ENCODE data around the gene CDAN1.

CDAN1 gene

GRCh38 chr15:42674472-42674871, 62.5 kb downstream of the CDAN1 start:
- TF ChIP-seq MYC (IDR thresholded peaks at IDR 0.05; ENCODE audit: low read depth, low read length), result no peak
- TF ChIP-seq CTCF (IDR thresholded peaks at IDR 0.05; ENCODE audit: low read depth, low read length), result no peak
- TF ChIP-seq POLR2A (IDR thresholded peaks at IDR 0.05; ENCODE audit: extremely low read depth, insufficient read length), result no peak
- TF ChIP-seq MAX (IDR thresholded peaks at IDR 0.05; ENCODE audit: low read depth, low read length), result no peak
- no peak overlapping the region for H3K4me3 ChIP-seq (ENCODE audit: low read depth, low read length)
- DNase-seq (ENCODE audit: low read depth), result no peak

Data from NB4 (cell line).